Osteocyte (in vitro differentiated cells): ENCODE data around the gene GADD45B. TPM values are rescaled to one million over a fixed set of nuclear protein-coding genes. Genes with fewer than 3 reads are reported as not detected.

Source experiments
- DNase-seq: peaks from one replicate; pipeline ENCODE4 v3.0.0; 2021; ENCODE audit warnings: mixed read lengths; ENCODE audit not compliant: unreplicated experiment; ENCODE audit errors: extremely low spot score
- H3K27ac Mint-ChIP-seq: one replicate; pipeline ENCODE4 v1.8.0; 2021; ENCODE audit warnings: mild to moderate bottlenecking, mixed read lengths; ENCODE audit not compliant: unreplicated experiment
- H3K27me3 Mint-ChIP-seq: one replicate; pipeline ENCODE4 v1.8.0; 2021; ENCODE audit warnings: mixed read lengths; ENCODE audit not compliant: unreplicated experiment
- H3K36me3 Mint-ChIP-seq: one replicate; pipeline ENCODE4 v1.8.0; 2021; ENCODE audit warnings: mixed read lengths; ENCODE audit not compliant: unreplicated experiment
- H3K4me1 Mint-ChIP-seq: one replicate; pipeline ENCODE4 v1.8.0; 2021; ENCODE audit warnings: mixed read lengths; ENCODE audit not compliant: unreplicated experiment
- H3K4me3 Mint-ChIP-seq: one replicate; pipeline ENCODE4 v1.8.0; 2021; ENCODE audit warnings: mild to moderate bottlenecking, moderate library complexity, mixed read lengths; ENCODE audit not compliant: unreplicated experiment
- H3K9me3 Mint-ChIP-seq: one replicate; pipeline ENCODE4 v1.8.0; 2021; ENCODE audit warnings: mixed read lengths; ENCODE audit not compliant: unreplicated experiment
- total RNA-seq: library from RNA; stranded (reverse); gene quantifications from 2 replicates; pipeline ENCODE4 v1.2.1, GENCODE V29; 2021
- TF ChIP-seq, protein P1 (sequence below): fragments of 200-600 bp; sonication (generic); IDR thresholded peaks from 2 replicates; pipeline ENCODE4 v1.5.0; 2021; ENCODE audit warnings: antibody characterized with exemption, mild to moderate bottlenecking, moderate library complexity

GADD45B gene
- total RNA-seq, 1 donor from 2014 or later: 165 TPM

DNA sequence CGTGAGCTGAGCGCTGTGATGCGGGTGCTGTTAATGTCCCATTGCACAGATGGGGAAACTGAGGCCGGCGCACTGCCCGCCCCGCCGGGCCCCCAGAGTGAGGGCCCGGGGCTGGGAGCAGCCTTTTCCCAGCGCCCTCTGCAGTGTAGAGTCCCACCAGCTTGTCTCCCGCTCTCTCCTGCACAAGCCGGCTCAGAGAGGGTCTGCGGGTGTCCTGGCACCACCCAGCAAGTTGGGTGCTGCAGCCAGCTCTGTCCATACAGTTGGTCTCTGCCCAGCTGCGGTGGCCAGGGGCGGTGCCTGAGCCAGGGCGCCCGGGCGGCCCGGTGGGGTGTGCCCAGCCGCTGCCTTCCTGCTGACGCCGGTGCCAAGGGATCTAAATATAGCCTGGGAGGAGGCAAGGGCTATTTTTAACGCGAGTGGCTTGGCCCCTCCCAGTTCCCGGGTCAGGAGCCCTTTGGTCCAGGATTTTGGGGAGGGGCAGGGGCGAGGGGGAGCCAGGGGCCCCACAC lies 19.3 kb downstream of the GADD45B start:
- Mint-ChIP-seq H3K4me3 (no peak overlapping the region), H3K9me3 (no peaks in the 10 kb centered on the region), H3K27ac (peak overlapping the region; percentile 31), H3K36me3 (no peaks in the 10 kb centered on the region), H3K27me3 (no peaks in the 10 kb centered on the region), H3K4me1 (peaks cover 61% of the 10 kb centered on the region)
- TF ChIP-seq, protein P1, sequence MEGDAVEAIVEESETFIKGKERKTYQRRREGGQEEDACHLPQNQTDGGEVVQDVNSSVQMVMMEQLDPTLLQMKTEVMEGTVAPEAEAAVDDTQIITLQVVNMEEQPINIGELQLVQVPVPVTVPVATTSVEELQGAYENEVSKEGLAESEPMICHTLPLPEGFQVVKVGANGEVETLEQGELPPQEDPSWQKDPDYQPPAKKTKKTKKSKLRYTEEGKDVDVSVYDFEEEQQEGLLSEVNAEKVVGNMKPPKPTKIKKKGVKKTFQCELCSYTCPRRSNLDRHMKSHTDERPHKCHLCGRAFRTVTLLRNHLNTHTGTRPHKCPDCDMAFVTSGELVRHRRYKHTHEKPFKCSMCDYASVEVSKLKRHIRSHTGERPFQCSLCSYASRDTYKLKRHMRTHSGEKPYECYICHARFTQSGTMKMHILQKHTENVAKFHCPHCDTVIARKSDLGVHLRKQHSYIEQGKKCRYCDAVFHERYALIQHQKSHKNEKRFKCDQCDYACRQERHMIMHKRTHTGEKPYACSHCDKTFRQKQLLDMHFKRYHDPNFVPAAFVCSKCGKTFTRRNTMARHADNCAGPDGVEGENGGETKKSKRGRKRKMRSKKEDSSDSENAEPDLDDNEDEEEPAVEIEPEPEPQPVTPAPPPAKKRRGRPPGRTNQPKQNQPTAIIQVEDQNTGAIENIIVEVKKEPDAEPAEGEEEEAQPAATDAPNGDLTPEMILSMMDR: no peak
- peak; percentile 95 for DNase-seq

DNA sequence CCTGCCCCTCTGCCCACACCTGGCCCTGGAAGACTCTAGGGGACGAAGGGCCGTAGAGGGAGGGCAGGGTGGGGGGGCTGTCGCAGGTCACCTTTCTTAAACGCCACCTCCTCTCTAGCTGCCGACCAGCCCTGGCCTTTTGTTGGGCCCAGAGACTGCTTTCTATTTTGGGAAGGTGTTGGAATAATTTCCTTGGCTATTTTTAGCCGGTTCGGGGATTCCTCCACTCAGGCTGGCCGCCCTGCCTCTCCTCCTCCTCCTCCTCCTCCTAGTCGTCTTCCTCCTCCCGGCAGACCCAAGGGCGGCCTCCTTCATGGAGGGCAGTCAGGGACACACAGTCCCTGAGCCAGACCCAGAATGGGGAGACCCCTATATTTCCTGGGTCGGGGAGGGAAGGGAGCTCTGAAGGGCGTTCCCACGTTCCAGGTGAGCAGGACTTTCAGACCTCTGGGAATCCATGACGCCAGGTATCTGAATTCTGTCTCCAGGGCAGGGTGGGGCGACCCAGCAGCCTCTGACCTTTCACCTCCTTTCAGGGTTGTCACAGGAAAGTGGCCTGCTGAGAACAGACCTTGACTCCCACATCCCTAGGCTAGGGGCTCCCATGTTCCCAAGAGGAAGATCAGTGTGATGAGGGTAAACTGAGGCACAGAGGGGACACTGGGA lies 19.9 kb downstream of the GADD45B start:
- TF ChIP-seq, protein P1: no peak
- Mint-ChIP-seq H3K36me3 (no peaks in the 10 kb centered on the region), H3K4me1 (peaks cover 58% of the 10 kb centered on the region), H3K27me3 (no peaks in the 10 kb centered on the region), H3K4me3 (no peak overlapping the region), H3K9me3 (no peaks in the 10 kb centered on the region), H3K27ac (peak overlapping the region; percentile 79)
- no peak for DNase-seq

DNA sequence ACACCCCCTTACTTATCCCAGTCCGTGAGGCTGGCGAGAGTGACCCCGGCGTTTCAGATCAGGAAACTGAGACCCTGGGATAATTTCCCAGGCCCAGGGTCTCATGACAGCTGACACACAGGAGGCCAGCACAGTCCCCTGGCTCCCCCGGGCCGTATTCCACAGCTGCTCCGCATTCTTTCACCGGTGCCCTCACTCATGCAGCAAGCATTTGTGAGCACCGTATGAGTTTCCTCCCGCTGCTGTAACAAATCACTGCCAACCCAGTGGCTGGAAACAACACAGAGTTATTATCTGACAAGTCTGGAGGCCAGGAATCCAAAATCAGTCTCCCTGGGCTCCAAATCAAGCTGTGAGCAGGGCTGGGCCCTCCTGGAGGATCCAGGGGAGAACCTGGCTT lies 21.3 kb downstream of the GADD45B start:
- no peak overlapping the region for H3K4me3 Mint-ChIP-seq
- TF ChIP-seq, protein P1: no peak
- no peaks in the 10 kb centered on the region for H3K36me3 Mint-ChIP-seq
- H3K4me1 Mint-ChIP-seq: peaks cover 46% of the 10 kb centered on the region
- no peaks in the 10 kb centered on the region for H3K9me3 Mint-ChIP-seq
- no peak for DNase-seq
- H3K27me3 Mint-ChIP-seq: no peaks in the 10 kb centered on the region
- peak overlapping the region; percentile 79 for H3K27ac Mint-ChIP-seq

DNA sequence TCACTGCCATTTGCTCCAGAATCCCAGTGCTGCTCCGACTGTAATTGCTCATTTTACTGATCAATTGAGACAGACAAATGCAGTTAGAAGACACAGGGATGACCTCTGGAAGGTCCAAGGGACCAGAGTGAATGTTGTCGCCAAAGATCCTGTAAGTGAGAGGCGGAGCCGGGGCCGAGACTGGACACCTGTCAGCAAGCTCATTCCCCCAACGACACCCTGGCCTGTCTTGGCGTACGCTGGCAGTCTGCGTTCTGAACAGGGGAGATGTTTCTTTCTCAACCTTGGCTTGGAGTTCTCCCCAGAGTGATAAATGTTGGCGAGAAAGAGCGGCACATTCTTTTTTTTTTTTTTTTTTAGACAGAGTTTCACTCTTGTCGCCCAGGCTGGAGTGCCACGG lies 24.2 kb downstream of the GADD45B start:
- Mint-ChIP-seq H3K4me1 (peaks cover 39% of the 10 kb centered on the region), H3K27me3 (no peaks in the 10 kb centered on the region), H3K27ac (peak overlapping the region; percentile 31), H3K36me3 (no peaks in the 10 kb centered on the region), H3K9me3 (no peaks in the 10 kb centered on the region), H3K4me3 (no peak overlapping the region)
- TF ChIP-seq, protein P1: no peak
- no peak for DNase-seq

DNA sequence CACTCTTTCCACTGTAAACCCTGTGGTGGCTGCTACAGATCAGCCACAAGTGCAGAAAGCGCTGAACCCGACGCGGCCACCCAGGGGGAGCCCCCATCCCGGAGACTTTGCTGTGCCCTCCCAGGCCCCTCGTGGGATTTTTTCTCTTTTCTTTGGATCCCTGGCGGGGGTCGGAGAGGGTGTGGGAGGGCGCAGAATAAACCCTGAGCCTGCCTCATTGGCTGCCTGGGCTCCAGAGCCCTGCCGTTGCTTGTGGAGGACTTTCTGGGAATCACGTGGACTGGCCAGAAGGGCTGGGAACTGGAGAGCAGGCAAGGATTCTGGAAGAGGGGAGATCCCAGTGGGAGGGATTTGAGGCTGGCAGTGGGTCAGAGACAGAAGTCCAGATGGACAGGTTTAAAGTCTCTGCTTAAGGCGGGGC lies 24.9 kb downstream of the GADD45B start:
- peaks cover 36% of the 10 kb centered on the region for H3K4me1 Mint-ChIP-seq
- H3K27ac Mint-ChIP-seq: no peak overlapping the region
- TF ChIP-seq, protein P1: no peak
- H3K36me3 Mint-ChIP-seq: no peaks in the 10 kb centered on the region
- no peak overlapping the region for H3K4me3 Mint-ChIP-seq
- no peaks in the 10 kb centered on the region for H3K27me3 Mint-ChIP-seq
- no peak for DNase-seq
- no peaks in the 10 kb centered on the region for H3K9me3 Mint-ChIP-seq
